Activated CD4-positive, alpha-beta memory T cell treated with anti-CD3 and anti-CD28 coated beads, Interleukin-2, amount 10 ng/mL, durations not matched to agents 7 days and 5 days (primary cell): ENCODE results near the gene GADD45GIP1. TPM values are rescaled to one million over a fixed set of nuclear protein-coding genes. Genes with fewer than 3 reads are reported as not detected.
"Not testable (repeated sequence)": the region's sequence is repeated elsewhere in the genome, so short reads cannot be mapped to it uniquely, and the experiment has no call there.

Experiments used
- CTCF ChIA-PET: fragments of 350-600 bp; sonication (Branson Sonifier 250); formaldehyde crosslinking; loops from one replicate; lab custom pipeline; 2021; ENCODE audit warnings: antibody characterized with exemption, inconsistent platforms; lab: Charles Lee
- POLR2A ChIA-PET: fragments of 350-600 bp; sonication (Branson Sonifier 250); formaldehyde crosslinking; loops from one replicate; lab custom pipeline; 2021; ENCODE audit warnings: antibody characterized with exemption; lab: Charles Lee
- DNase-seq: peaks from one replicate; pipeline ENCODE4 v3.0.0-alpha.2; 2020
- H3K27ac Mint-ChIP-seq: one replicate; pipeline ENCODE4 v1.8.0; 2021; ENCODE audit warnings: mild to moderate bottlenecking, mixed read lengths
- H3K27me3 Mint-ChIP-seq: one replicate; pipeline ENCODE4 v1.8.0; 2021; ENCODE audit warnings: mixed read lengths
- H3K36me3 Mint-ChIP-seq: one replicate; pipeline ENCODE4 v1.8.0; 2021; ENCODE audit warnings: low read depth, mixed read lengths
- H3K4me1 Mint-ChIP-seq: one replicate; pipeline ENCODE4 v1.8.0; 2021; ENCODE audit warnings: mixed read lengths
- H3K4me3 Mint-ChIP-seq: one replicate; pipeline ENCODE4 v1.8.0; 2021; ENCODE audit warnings: mild to moderate bottlenecking, mixed read lengths
- H3K9me3 Mint-ChIP-seq: one replicate; pipeline ENCODE4 v1.8.0; 2021; ENCODE audit warnings: mixed read lengths
- total RNA-seq, 2 experiments: library from RNA; stranded (reverse); gene quantifications; one replicate each; pipeline ENCODE4 v1.2.3, GENCODE V29; 2021

GADD45GIP1 gene
- total RNA-seq, 2 experiments from 2014 or later = 17.5 to 18.4 TPM

- Mint-ChIP-seq H3K9me3 (no peaks in the 10 kb centered on the region), H3K27me3 (no peaks in the 10 kb centered on the region), H3K4me3 (no peak within 1 kb of the TSS), H3K27ac (no peak within 1 kb of the TSS), H3K4me1 (peaks cover 8% of the 10 kb centered on the region), H3K36me3 (no peaks in the 10 kb centered on the region)
- ChIA-PET POLR2A (no interaction called here), CTCF (interaction anchor here (5.8 kb wide), 1 partner anchor 8 kb away, joined by 88 read pairs; no protein-coding TSS in a partner anchor)
- DNase-seq = no peak
Observed at GRCh38 chr19:12969292-12969988, 12.4 kb upstream of the GADD45GIP1 start, which contains the start of gene DAND5. TSS of gene DAND5 (plus strand) at chr19:12969576. CDS start at chr19:12969661, 85 bp downstream.

GRCh38 chr19:12967907-12968306, 10.9 kb upstream of the GADD45GIP1 start:
- DNase-seq = no peak
- POLR2A ChIA-PET = interaction anchor here (1.0 kb wide), 1 partner anchor 125 kb away, joined by 3 read pairs; no protein-coding TSS in a partner anchor
- Mint-ChIP-seq H3K9me3 (no peaks in the 10 kb centered on the region), H3K27ac (no peak overlapping the region), H3K36me3 (no peaks in the 10 kb centered on the region), H3K27me3 (peaks cover 3% of the 10 kb centered on the region), H3K4me1 (peaks cover 8% of the 10 kb centered on the region), H3K4me3 (no peak overlapping the region)
- CTCF ChIA-PET = interaction anchor here (0.7 to 5.8 kb wide), 9 partner anchors 9 to 871 kb away, joined by 3 to 88 read pairs (median 3); no protein-coding TSS in a partner anchor

GRCh38 chr19:12965812-12966135, 8.8 kb upstream of the GADD45GIP1 start:
- no peak overlapping the region for H3K27ac Mint-ChIP-seq
- ChIA-PET POLR2A (interaction anchor here (0.8 to 2.1 kb wide), 14 partner anchors 11 to 312 kb away, joined by 3 to 13 read pairs (median 4); partner anchors contain the start of genes CALR, FARSA, GCDH and RAD23A), CTCF (interaction anchor here (0.5 to 5.8 kb wide), 65 partner anchors 11 to 1064 kb away, joined by 3 to 88 read pairs (median 4); partner anchors contain the start of genes CALR, DHPS, DNASE2 and FARSA)
- H3K4me3 Mint-ChIP-seq = peak overlapping the region; percentile 53
- DNase-seq = no peak
- peaks cover 8% of the 10 kb centered on the region for H3K4me1 Mint-ChIP-seq
- no peaks in the 10 kb centered on the region for H3K36me3 Mint-ChIP-seq
- no peaks in the 10 kb centered on the region for H3K9me3 Mint-ChIP-seq
- peaks cover 5% of the 10 kb centered on the region for H3K27me3 Mint-ChIP-seq

GRCh38 chr19:12965017-12965811, 8.2 kb upstream of the GADD45GIP1 start:
- Mint-ChIP-seq H3K4me3 (peak overlapping the region; percentile 90), H3K27ac (peak overlapping the region; percentile 79), H3K9me3 (no peaks in the 10 kb centered on the region), H3K4me1 (peaks cover 8% of the 10 kb centered on the region), H3K27me3 (peaks cover 5% of the 10 kb centered on the region), H3K36me3 (no peaks in the 10 kb centered on the region)
- POLR2A ChIA-PET = interaction anchor here (0.8 to 2.1 kb wide), 14 partner anchors 10 to 313 kb away, joined by 3 to 13 read pairs (median 4); partner anchors contain the start of genes CALR, FARSA, GCDH and RAD23A
- DNase-seq = peak; percentile 85
- CTCF ChIA-PET = interaction anchor here (0.5 to 5.8 kb wide), 71 partner anchors 11 to 1064 kb away, joined by 3 to 88 read pairs (median 4); partner anchors contain the start of genes CALR, DHPS, DNASE2 and FARSA

- CTCF ChIA-PET = no interaction called here
- POLR2A ChIA-PET = no interaction called here
- Mint-ChIP-seq H3K27ac (no peak overlapping the region), H3K27me3 (peaks cover 7% of the 10 kb centered on the region), H3K4me3 (no peak overlapping the region), H3K9me3 (no peaks in the 10 kb centered on the region), H3K36me3 (peaks cover 9% of the 10 kb centered on the region), H3K4me1 (peaks cover 25% of the 10 kb centered on the region)
- DNase-seq = no peak
Observed at GRCh38 chr19:12959481-12959880, 2.5 kb upstream of the GADD45GIP1 start.

- H3K4me3 Mint-ChIP-seq = peak overlapping the region; percentile 83
- not testable (repeated sequence) for DNase-seq, H3K9me3 Mint-ChIP-seq, H3K27me3 Mint-ChIP-seq
- ChIA-PET CTCF (interaction anchor here (0.5 to 5.4 kb wide), 3 partner anchors 7 to 237 kb away, joined by 3 to 45 read pairs (median 4); no protein-coding TSS in a partner anchor), POLR2A (interaction anchor here (1.0 to 5.1 kb wide), 7 partner anchors 11 to 210 kb away, joined by 3 to 43 read pairs (median 8); partner anchors contain the start of genes CALR, FARSA, GCDH and RAD23A)
- H3K36me3 Mint-ChIP-seq = peaks cover 24% of the 10 kb centered on the region
- peaks cover 34% of the 10 kb centered on the region for H3K4me1 Mint-ChIP-seq
- peak overlapping the region; percentile 93 for H3K27ac Mint-ChIP-seq
Observed at GRCh38 chr19:12957389-12957952, 448 bp upstream of the GADD45GIP1 start.

- Mint-ChIP-seq H3K27me3 (peaks cover 2% of the 10 kb centered on the region), H3K4me3 (peak overlapping the region; percentile 85), H3K27ac (peak overlapping the region; percentile 80), H3K9me3 (no peaks in the 10 kb centered on the region), H3K4me1 (peaks cover 37% of the 10 kb centered on the region), H3K36me3 (peaks cover 37% of the 10 kb centered on the region)
- no peak for DNase-seq
- POLR2A ChIA-PET = interaction anchor here (0.8 to 5.1 kb wide), 8 partner anchors 9 to 212 kb away, joined by 3 to 43 read pairs (median 10); partner anchors contain the start of genes CALR, FARSA, GCDH and RAD23A
- CTCF ChIA-PET = interaction anchor here (1.0 to 5.4 kb wide), 2 partner anchors 9 to 21 kb away, joined by 3 to 45 read pairs; no protein-coding TSS in a partner anchor
Observed at GRCh38 chr19:12955996-12956395, 1.0 kb downstream of the GADD45GIP1 start.

- not testable (repeated sequence) for DNase-seq, H3K27me3 Mint-ChIP-seq, H3K9me3 Mint-ChIP-seq
- POLR2A ChIA-PET = interaction anchor here (2.3 to 5.1 kb wide), 4 partner anchors 9 to 22 kb away, joined by 11 to 43 read pairs (median 14); partner anchors contain the start of genes CALR, FARSA and RAD23A
- H3K4me1 Mint-ChIP-seq = peaks cover 41% of the 10 kb centered on the region
- H3K36me3 Mint-ChIP-seq = peaks cover 41% of the 10 kb centered on the region
- CTCF ChIA-PET = interaction anchor here (1.2 to 5.4 kb wide), 2 partner anchors 9 kb away, joined by 4 to 45 read pairs; partner anchors contain the start of gene RAD23A
- peak overlapping the region; percentile 85 for H3K4me3 Mint-ChIP-seq
- peak overlapping the region; percentile 80 for H3K27ac Mint-ChIP-seq
Observed at GRCh38 chr19:12955575-12955974, 1.4 kb downstream of the GADD45GIP1 start.

GRCh38 chr19:12954612-12954962, 2.4 kb downstream of the GADD45GIP1 start:
- Mint-ChIP-seq H3K27me3 (no peaks in the 10 kb centered on the region), H3K4me3 (no peak overlapping the region), H3K36me3 (peaks cover 50% of the 10 kb centered on the region), H3K27ac (peak overlapping the region; percentile 80), H3K4me1 (peaks cover 45% of the 10 kb centered on the region), H3K9me3 (no peaks in the 10 kb centered on the region)
- ChIA-PET CTCF (interaction anchor here (1.2 to 5.4 kb wide), 4 partner anchors 8 to 22 kb away, joined by 3 to 45 read pairs (median 4); partner anchors contain the start of gene RAD23A), POLR2A (interaction anchor here (0.8 to 5.1 kb wide), 8 partner anchors 8 to 161 kb away, joined by 3 to 43 read pairs (median 8); partner anchors contain the start of genes CALR, FARSA and RAD23A)
- DNase-seq = no peak

GRCh38 chr19:12953799-12954611, 3.0 kb downstream of the GADD45GIP1 start:
- Mint-ChIP-seq H3K9me3 (no peaks in the 10 kb centered on the region), H3K4me3 (no peak overlapping the region), H3K36me3 (peaks cover 56% of the 10 kb centered on the region), H3K4me1 (peaks cover 45% of the 10 kb centered on the region), H3K27ac (peak overlapping the region; percentile 80), H3K27me3 (no peaks in the 10 kb centered on the region)
- CTCF ChIA-PET = interaction anchor here (1.2 to 5.4 kb wide), 5 partner anchors 8 to 69 kb away, joined by 3 to 45 read pairs (median 4); partner anchors contain the start of gene RAD23A
- POLR2A ChIA-PET = interaction anchor here (0.8 to 5.1 kb wide), 11 partner anchors 8 to 161 kb away, joined by 3 to 43 read pairs (median 4); partner anchors contain the start of genes CALR, FARSA and RAD23A
- no peak for DNase-seq
